HG03354 (cell line): ENCODE results near the gene EBI3.
"Not testable (repeated sequence)": the region's sequence is repeated elsewhere in the genome, so short reads cannot be mapped to it uniquely, and the experiment has no call there.

Source experiments
- ATAC-seq: cut with Tn5 transposase; IDR thresholded peaks from one replicate; pipeline ENCODE4 v1.9.1; 2021; ENCODE audit warnings: mild to moderate bottlenecking; ENCODE audit not compliant: unreplicated experiment, poor library complexity, severe bottlenecking

Gene EBI3

DNA sequence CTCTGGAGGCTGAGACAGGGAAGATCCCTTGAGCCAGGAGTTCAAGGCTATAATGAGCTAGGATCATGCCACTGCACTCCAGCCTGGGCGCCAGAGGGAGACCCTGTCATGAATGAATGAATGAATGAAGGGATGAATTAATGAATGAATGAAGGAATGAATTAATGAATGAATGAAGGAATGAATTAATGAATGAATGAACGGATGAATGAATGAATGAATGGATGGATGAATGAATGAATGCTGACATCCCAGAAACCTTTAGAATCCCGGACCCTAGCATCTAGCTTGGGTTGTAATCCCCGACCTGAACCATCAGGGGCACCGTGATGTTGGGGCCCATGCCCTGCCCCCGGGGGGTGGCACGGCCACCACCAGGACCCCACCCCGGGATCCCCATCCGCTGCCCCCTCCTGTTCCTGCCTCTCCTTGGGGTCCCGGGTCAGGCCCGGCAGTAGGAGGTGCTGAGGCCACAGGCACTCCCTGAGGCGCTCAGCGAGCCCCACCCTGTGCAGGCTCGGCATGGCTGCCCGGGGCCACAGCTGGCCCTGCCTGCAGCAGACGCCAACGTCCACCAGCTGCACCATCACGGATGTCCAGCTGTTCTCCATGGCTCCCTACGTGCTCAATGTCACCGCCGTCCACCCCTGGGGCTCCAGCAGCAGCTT is 3.4 kb downstream of the EBI3 start:
- ATAC-seq: no peak

DNA sequence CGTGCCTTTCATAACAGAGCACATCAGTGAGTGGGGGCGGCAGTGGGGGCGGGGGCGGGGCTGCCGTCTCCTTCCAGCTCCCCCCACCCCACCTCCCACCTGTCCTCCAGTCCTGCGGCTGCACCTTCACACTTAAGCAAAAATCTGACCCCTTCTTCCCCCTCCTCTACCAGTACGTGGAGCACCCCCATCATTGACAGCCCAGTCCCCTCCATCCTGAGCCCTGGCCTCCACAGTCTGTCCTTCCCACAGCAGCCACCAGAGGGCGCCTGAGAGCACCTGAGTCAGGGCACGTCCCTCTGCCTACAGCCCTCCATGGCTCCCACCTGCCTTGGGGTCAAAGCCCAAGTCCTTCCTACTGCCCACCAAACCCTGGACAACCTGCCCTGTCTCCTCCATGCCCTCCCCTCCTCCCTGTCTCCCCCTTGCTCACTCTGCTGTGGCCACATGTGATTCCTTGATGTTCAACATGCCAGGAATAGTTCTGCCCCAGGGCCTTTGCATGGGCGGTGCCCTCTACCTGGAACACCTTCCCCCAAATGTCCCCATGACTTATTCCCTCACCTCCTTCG is 4.0 kb downstream of the EBI3 start:
- ATAC-seq: no peak

GRCh38 chr19:4234142-4234861 is 5.0 kb downstream of the EBI3 start:
- ATAC-seq: no peak

DNA sequence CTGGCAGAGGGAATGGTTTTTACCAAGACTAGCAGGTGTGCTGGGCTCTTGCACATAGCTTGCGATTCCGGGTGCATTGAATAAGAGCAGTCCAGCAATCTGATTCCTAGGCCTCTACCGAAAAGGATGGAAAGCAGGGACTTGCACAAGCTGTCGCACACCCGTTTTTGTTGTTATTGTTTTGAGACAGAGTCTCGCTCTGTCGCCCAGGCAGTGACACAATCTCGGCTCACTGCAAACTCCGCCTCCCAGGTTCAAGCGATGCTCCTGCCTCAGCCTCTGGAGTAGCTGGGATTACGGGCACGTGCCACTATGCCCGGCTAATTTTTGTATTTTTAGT is 5.5 kb downstream of the EBI3 start:
- ATAC-seq: no peak

DNA sequence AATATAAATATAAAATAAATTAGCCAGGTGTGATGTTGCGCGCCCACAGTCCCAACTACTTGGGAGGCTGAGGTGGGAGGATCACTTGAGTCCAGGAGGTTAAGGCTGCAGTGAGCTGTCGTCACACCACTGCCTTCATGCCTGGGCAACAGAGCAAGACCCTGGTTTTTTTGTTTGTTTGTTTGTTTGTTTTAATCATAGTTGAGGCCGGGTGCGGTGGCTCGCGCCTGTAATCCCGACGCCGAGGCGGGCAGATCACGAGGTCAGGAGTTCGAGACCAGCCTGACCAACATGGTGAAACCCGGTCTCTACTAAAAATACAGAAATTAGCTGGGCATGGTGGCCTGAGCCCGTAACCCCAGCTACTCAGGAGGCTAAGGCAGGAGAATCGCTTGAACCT is 8.2 kb downstream of the EBI3 start:
- not testable (repeated sequence) for ATAC-seq

DNA sequence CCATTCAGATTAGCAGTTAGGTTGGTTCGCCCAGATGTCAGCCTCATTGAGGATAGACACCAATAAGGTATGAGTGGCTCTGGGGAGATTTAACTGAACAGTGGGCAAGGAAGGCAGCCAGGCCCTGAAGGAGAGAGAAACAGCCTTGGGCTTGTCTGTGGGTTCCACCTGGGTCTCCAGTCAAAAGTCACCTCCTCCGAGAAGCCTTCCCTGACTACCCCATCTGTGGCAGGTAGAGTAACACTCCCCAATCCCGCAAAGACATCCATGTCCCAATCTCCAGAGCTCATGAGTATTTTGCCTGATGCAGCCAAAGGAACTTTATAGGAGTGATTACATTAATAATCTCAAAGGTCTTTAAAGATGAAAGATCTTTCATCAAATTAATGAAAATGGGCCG is 9.5 kb downstream of the EBI3 start:
- no peak for ATAC-seq

DNA sequence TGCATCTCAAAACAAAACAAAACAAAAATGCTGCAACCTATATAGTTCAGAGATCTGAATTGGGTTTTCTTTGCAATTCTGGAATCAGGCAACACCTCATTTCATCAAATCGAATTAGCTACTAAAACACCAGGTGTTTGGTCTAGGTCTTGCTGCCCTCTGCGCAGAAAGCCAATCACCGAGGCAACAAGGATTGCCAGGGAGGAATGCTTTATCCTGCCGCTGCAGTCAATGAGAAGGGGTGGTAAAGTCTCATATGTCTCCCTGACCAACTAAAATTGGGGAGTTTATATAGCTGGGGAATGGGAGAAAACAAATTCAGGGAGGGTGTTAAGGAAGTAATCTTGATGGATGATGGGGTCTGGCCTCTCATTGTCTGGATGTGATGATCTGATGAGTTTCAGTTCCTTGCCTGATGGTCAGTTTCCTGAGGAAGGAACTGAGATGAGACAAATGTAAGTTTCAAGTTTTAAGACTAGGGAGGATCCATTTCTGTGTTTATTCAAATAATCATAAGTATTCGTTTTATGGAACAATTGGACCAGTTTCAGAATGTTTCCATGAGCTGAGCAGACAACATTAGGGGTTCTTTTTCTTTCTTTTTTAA is 12.6 kb downstream of the EBI3 start:
- no peak for ATAC-seq

- ATAC-seq: not testable (repeated sequence)
Measured at GRCh38 chr19:4245938-4246337, 16.6 kb downstream of the EBI3 start.

GRCh38 chr19:4246767-4247593 is 17.7 kb downstream of the EBI3 start, which contains the start of gene YJU2:
TSS of gene YJU2 (plus strand) at chr19:4247080. CDS start at chr19:4247147, 67 bp downstream.
- ATAC-seq: peak; percentile 87

DNA sequence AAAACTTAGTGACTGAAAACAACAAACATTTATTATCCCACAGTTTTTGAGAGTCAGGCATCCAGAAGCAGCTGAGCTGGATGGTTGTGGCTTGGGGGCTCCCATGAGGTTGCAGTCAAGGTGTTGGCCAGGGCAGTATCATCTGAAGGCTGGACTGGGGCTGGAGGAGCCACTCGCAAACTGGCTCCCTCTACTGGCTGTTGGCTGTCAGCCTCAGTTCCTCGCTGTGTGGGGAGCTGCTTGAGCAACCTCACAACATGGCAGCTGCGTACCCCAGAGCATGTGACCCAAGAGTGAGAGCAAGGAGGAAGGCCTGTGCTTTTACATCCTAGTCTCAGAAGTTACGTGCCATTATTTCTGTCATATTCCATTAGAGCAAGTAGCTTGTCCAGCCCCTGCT is 27.2 kb downstream of the EBI3 start:
- ATAC-seq: no peak

DNA sequence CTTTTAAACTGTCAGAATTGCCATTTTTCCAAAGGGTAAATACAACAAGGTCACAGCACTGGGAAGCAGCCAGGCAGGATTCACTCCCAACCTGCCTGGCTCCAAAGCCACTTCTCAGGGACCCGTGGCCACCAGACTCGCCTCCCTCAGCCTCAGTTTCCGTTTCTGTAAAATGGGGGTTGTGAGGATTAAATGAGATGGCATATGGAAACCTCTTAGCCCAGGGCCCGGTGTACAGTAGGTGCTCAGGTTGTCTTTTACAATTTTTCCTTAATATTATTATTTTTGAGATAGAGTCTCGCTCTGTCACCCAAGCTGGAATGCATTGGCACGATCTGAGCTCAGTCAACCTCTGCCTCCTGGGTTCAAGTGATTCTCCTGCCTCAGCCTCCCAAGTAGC is 27.7 kb downstream of the EBI3 start:
- ATAC-seq: no peak

DNA sequence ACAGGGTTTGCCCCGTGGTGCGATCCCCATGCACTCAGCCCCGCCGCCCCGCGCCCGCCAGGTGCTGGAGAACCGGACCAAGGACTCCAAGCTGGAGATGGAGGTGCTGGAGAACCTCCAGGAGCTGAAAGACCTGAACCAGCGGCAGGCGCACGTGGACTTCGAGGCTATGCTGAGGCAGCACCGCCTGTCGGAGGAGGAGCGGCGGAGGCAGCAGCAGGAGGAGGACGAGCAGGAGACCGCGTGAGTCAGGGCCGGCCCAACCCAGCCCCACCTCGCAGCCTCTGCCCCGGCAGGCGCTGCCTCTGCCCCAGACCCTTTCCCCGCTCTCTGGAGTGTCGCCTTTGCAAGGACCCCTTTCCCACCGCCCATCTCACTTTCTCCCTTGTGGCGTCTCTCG is 28.9 kb downstream of the EBI3 start:
- ATAC-seq: no peak

- ATAC-seq: no peak
Measured at GRCh38 chr19:4260613-4261191, 31.4 kb downstream of the EBI3 start.

GRCh38 chr19:4264812-4265211 is 35.5 kb downstream of the EBI3 start:
- ATAC-seq: no peak

DNA sequence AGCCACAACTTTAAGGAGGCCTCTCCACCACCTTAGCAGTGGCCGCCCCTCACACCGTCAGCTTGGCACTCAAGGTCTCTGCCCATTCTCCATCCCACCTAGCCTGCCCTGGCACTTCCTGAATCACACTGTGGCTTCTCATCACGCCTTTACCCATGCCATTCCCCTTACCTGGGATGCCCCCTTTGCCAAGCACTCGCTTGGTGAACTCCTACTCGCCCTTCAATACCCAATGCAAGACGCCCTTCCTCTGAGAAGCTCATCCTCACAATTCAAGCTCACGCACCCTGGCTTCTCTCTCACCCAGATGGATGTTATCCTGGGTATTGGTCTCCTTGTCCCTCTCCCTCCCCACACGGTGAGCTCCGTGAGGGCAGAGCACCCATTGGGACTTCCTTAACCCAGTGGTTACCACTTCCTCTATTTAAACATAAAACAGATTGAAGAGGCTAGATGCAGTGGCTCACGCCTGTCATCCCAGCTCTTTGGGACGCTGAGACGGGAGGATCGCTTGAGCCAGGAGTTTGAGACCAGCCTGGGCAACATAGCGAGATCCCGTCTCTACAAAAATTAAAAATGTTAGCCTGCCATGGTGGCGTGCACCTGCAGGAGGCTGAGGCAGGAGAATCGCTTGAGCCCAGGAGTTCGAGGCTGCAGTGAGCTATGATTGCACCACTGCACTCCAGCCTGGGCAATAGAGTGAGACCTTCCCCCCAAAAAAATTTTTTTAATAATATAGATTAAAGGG is 37.1 kb downstream of the EBI3 start:
- no peak for ATAC-seq

DNA sequence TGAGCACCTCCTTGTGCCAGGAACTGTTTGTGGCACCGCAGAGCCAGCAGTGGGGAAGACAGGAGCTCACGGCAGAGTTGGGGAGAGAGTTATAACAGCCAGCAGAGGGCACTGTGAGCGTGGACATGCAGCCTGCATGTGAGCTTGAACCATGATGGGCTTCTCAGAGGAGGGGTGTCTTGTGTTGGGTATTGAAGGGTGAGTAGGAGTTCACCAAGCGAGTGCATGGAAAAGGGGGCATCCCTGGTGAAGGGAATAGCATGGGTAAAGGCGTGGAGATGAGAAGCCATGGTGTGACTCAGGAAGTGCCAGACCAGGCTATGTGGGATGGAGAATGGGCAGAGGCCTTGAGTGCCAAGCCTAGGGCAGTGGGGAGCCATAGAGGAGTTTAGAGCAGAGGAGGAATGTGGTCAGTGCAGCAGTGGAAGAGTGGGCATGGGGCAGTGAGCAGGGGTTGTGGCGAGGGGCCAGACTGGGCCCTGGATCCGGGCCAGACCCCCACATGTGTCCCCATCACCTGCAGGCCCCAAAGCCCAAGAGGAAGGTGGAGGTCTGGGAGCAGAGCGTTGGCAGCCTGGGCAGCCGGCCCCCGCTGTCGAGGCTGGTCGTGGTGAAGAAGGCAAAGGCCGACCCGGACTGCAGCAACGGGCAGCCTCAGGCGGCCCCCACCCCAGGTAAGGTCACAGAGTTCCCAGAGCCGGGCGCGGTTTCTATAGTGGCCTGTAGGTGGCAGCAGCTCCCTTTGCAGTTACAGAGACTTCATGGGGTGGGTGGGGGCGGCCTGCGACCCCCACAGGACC is 38.0 kb downstream of the EBI3 start:
- ATAC-seq: no peak

GRCh38 chr19:4267901-4268815 is 38.8 kb downstream of the EBI3 start:
- ATAC-seq: no peak
